OCI-LY3 (cell line): ENCODE results near the gene PIK3CB.

Experiments used
- H2AFZ ChIP-seq: fragments of 200-600, 300-600 bp; shearing (Covaris generic); 2 replicates; pipeline ENCODE4 v1.6.0; 2014; ENCODE audit warnings: antibody characterized with exemption, low read depth, low read length
- H3K27ac ChIP-seq: fragments of 200-600, 300-600 bp; sonication (generic); 2 replicates; pipeline ENCODE4 v1.5.1; 2014; ENCODE audit warnings: mild to moderate bottlenecking, low read length, moderate library complexity, mixed read lengths
- H3K27me3 ChIP-seq: fragments of 200-600, 300-600 bp; sonication (generic); 2 replicates; pipeline ENCODE4 v1.6.1; 2014; ENCODE audit warnings: low read depth, low read length, mixed read lengths
- H3K36me3 ChIP-seq: fragments of 200-600, 300-600 bp; sonication (generic); replicated peaks from 2 replicates; pipeline ENCODE3; 2014; ENCODE audit warnings: low read depth, low read length, mixed read lengths
- H3K4me1 ChIP-seq: fragments of 300-600, 200-600 bp; sonication (generic); 2 replicates; pipeline ENCODE4 v1.6.1; 2014; ENCODE audit warnings: low read length, mixed read lengths
- H3K4me2 ChIP-seq: fragments of 200-600, 300-600 bp; sonication (generic); 2 replicates; pipeline ENCODE4 v1.6.1; 2014; ENCODE audit warnings: low read length, mixed read lengths
- H3K4me3 ChIP-seq: fragments of 300-600, 200-600 bp; sonication (generic); 2 replicates; pipeline ENCODE4 v1.5.1; 2014; ENCODE audit warnings: antibody characterized with exemption, mild to moderate bottlenecking, low read length, moderate library complexity
- H3K79me2 ChIP-seq: fragments of 300-600, 200-600 bp; shearing (Covaris generic); 2 replicates; pipeline ENCODE4 v1.6.1; 2014; ENCODE audit warnings: mild to moderate bottlenecking, low read length, mixed read lengths
- H3K9ac ChIP-seq: fragments of 300-600, 200-600 bp; shearing (Covaris generic); 2 replicates; pipeline ENCODE4 v1.6.0; 2014; ENCODE audit warnings: mild to moderate bottlenecking, low read length, moderate library complexity
- H3K9me3 ChIP-seq: fragments of 200-600, 300-600 bp; shearing (Covaris generic); 2 replicates; pipeline ENCODE4 v1.6.1; 2014; ENCODE audit warnings: low read length, mixed read lengths; ENCODE audit not compliant: insufficient read depth
- H4K20me1 ChIP-seq: fragments of 200-600, 300-600 bp; sonication (generic); 2 replicates; pipeline ENCODE4 v1.6.1; 2016; ENCODE audit warnings: low read length, mixed read lengths; ENCODE audit not compliant: insufficient read depth
- EZH2phosphoT487 ChIP-seq: fragments of 200-600 bp; shearing (Covaris generic); IDR thresholded peaks from 2 replicates; pipeline ENCODE4 v1.6.1; 2018; ENCODE audit warnings: antibody characterized with exemption, mixed run types, low read depth
- TF ChIP-seq, protein P1 (sequence below): fragments of 200-600, 300-600 bp; sonication (generic); IDR thresholded peaks from 2 replicates; pipeline ENCODE4 v1.5.1; 2014; ENCODE audit warnings: antibody characterized with exemption, low read length, low read depth

Gene PIK3CB

DNA sequence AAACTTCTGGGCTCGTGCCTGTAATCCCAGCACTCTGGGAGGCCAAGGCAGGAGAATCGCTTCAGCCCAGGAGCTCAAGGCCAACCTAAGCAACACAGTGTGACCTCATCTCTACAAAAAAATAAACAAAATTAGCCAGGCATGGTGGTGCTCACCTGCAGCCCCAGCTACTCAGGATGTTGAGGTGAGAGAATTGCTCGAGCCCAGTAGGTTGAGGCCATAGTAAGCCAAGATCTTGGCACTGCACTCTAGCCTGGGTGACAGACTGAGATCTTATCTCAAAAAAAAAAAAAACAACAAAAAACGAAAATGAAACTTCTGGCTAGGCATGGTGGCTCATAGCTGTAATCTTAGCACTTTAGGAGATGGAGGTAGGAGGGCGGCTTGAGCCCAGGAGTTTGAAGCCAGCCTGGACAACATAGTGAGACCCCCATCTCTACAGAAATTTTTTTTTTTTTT, 53.7 kb downstream of the PIK3CB start:
- H3K36me3 ChIP-seq: peaks cover 4% of the 10 kb centered on the region
- TF ChIP-seq, protein P1, sequence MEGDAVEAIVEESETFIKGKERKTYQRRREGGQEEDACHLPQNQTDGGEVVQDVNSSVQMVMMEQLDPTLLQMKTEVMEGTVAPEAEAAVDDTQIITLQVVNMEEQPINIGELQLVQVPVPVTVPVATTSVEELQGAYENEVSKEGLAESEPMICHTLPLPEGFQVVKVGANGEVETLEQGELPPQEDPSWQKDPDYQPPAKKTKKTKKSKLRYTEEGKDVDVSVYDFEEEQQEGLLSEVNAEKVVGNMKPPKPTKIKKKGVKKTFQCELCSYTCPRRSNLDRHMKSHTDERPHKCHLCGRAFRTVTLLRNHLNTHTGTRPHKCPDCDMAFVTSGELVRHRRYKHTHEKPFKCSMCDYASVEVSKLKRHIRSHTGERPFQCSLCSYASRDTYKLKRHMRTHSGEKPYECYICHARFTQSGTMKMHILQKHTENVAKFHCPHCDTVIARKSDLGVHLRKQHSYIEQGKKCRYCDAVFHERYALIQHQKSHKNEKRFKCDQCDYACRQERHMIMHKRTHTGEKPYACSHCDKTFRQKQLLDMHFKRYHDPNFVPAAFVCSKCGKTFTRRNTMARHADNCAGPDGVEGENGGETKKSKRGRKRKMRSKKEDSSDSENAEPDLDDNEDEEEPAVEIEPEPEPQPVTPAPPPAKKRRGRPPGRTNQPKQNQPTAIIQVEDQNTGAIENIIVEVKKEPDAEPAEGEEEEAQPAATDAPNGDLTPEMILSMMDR: no peak
- TF ChIP-seq EZH2phosphoT487: no peak
- no peak overlapping the region for H3K4me3 ChIP-seq
- no peak overlapping the region for H2AFZ ChIP-seq
- H4K20me1 ChIP-seq: no peaks in the 10 kb centered on the region
- H3K9ac ChIP-seq: no peak overlapping the region
- H3K9me3 ChIP-seq: no peaks in the 10 kb centered on the region
- no peaks in the 10 kb centered on the region for H3K27me3 ChIP-seq
- H3K79me2 ChIP-seq: no peaks in the 10 kb centered on the region; the same call in 1 of the 2 replicates
- no peak overlapping the region for H3K27ac ChIP-seq
- H3K4me2 ChIP-seq: no peak overlapping the region
- H3K4me1 ChIP-seq: no peaks in the 10 kb centered on the region

DNA sequence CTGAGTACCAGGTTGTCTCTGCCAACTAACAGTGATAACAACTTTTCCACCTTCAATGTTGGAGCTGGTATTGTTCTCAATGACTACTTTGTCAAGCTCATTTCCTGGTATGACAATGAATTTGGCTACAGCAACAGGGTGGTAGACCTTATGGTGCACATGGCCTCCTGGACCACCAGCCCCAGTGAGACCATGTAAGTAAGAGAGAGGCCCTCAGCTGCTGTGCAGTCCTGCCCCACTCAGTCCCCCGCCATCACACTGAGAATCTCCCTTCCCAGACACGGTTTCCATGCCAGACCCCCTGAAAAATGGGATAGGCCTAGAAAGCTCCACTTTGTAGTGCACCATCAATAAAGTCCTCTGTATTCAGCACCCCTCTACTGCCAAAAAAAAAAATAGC, 56.1 kb downstream of the PIK3CB start:
- H3K36me3 ChIP-seq: peaks cover 4% of the 10 kb centered on the region

DNA sequence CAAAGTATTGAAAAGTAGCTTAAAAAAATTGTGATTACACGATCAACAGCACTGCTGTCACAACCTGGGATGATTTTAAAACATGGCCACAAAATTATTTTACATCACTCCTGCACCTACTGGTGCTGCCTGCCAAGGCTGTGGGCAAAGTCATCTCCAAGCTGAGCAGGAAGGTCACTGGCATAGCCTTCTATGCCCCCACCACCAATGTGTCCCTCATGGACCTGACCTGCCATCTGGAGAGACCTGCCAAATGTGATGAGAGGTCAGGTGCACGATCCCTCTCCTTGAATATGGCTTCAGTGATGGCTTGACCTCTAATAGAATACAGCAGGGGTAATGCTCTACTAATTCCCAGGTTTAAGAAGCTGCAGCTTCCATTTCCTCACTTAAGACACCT, 57.8 kb downstream of the PIK3CB start:
- TF ChIP-seq EZH2phosphoT487: no peak
- TF ChIP-seq, protein P1: no peak
- Histone ChIP-seq H3K36me3 (no peaks in the 10 kb centered on the region), H3K4me2 (no peak overlapping the region), H3K9me3 (no peaks in the 10 kb centered on the region), H3K27ac (no peak overlapping the region), H3K4me1 (no peaks in the 10 kb centered on the region), H3K27me3 (no peaks in the 10 kb centered on the region), H3K4me3 (no peak overlapping the region), H3K79me2 (no peaks in the 10 kb centered on the region; the same call in 1 of the 2 replicates), H2AFZ (no peak overlapping the region), H4K20me1 (no peaks in the 10 kb centered on the region), H3K9ac (no peak overlapping the region)

More for the DNA sequence above, 56.1 kb downstream of the PIK3CB start:
- Histone ChIP-seq H3K9me3 (no peaks in the 10 kb centered on the region), H3K4me1 (no peaks in the 10 kb centered on the region), H3K4me2 (no peak overlapping the region), H2AFZ (no peak overlapping the region), H3K27me3 (no peaks in the 10 kb centered on the region), H4K20me1 (no peaks in the 10 kb centered on the region), H3K27ac (no peak overlapping the region), H3K4me3 (no peak overlapping the region), H3K9ac (no peak overlapping the region), H3K79me2 (no peaks in the 10 kb centered on the region; the same call in 1 of the 2 replicates)
- no peak for TF ChIP-seq EZH2phosphoT487
- TF ChIP-seq, protein P1: no peak

DNA sequence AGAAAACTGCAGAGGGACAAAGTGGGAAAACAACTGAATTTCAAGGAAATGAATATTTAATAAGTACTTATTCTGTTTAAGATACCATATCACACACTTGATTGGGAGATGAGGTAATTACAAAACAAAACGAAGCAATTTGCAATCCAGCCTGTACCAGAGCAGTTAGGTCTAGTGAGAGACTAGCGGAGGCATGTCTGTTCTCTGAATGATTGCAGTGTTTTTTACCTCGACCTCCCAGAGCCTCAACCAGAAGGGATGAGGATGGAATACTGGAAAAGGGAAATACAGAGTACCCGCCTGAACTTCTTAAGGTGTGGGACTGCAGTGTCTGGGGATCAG, 59.5 kb downstream of the PIK3CB start:
- Histone ChIP-seq H3K4me3 (no peak overlapping the region), H3K27ac (no peak overlapping the region)

More for the DNA sequence above, 59.5 kb downstream of the PIK3CB start:
- Histone ChIP-seq H3K4me2 (no peak overlapping the region), H4K20me1 (no peaks in the 10 kb centered on the region), H2AFZ (no peak overlapping the region), H3K79me2 (no peaks in the 10 kb centered on the region), H3K27me3 (no peaks in the 10 kb centered on the region), H3K9me3 (no peaks in the 10 kb centered on the region), H3K9ac (no peak overlapping the region), H3K4me1 (no peaks in the 10 kb centered on the region), H3K36me3 (no peaks in the 10 kb centered on the region)
- TF ChIP-seq, protein P1: no peak
- no peak for TF ChIP-seq EZH2phosphoT487
